HUDEP-2 (cell line): ENCODE data around the gene U2AF2.
A peak's percentile ranks its signal among the peaks of the same experiment; 100 is the strongest.

ENCODE experiments used
- DNase-seq, 76 experiments: peaks; one replicate each; lab custom pipeline; 2025; ENCODE audit not compliant: unreplicated experiment in 76 of 76; lab: John Stamatoyannopoulos, UW

U2AF2 gene

DNA sequence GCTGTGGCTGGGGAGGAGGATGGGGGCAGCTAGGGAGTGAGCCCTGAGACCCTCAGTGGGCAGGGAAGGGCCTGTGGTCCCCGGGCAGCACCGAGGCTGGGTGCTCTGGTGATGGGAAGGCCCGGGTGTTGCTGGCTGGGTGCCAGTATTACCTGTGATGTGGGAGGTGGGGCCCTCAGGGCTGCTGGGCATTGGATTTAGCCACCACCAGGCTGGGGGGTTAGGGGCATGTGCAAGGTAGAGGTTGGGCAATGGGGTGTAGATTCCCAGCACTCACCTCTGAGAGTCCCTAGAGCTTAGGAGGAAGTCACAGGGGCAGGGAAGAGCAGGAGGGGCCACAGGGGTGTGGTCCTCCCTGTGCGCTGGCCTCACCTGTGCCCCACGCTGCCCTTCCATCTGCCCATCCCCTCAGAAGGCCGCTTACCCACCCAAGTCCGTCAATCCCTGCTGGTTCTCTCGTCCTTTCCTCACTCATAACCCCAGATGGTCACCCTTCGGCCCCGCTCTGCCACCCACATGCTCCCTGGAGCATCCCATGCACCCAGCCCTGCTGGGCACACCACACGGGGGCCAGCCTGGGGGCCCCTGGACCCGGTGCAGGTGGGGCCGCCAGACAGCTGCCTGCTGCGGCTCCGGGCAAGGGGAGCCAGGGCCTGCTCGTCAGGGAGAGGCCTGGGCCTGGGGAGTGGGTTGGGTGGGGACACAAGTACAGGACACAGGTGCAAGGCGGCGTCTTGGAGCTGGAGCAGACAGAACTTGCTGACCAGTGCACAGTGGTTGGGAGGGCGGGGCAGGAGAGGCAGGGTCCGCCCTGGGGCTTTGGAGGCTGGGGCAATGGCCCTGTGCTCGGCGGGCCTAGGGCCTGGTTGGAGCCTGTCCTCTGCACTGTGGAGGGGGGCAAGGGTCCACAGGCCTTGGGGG is 32.7 kb downstream of the U2AF2 start:
- no peak for DNase-seq

DNA sequence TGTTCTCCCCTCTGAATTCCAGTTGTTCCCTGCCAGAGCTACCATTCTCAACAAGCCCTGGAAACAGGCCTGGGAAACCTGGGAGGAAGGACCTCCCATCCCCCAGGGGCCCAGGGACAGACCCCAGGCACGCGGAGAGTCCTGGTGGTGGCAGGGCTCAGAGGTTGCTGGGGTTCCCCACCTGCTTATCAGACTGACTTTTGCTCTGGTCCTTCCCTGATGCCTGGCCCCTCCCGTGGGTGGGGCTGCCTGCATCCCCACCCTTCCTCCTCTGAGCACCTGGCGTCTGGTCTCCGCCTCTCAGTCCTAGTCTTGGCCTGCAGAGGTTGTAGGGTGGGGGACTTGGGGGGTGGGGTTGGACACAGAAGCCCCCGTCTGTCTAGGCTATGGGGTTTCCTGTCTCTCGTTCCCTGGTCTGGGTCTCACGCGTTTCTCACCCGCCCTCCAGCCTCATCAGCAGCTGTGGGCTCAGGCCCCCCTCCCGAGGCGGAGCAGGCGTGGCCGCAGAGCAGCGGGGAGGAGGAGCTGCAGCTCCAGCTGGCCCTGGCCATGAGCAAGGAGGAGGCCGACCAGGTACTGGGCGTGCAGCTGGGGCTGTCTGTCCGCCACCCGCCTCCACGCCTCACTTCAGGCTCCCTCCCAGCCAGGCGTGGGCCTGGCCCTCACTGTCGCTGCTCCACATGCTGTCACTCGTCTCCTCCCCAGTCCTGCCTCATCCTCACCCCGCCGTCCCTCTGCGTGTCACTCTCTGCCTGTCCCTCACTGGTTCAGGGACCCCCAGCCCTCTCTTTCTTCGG is 33.8 kb downstream of the U2AF2 start:
- DNase-seq: peak in 19 of 76 experiments; percentile 8 to 59 (median 30)

DNA sequence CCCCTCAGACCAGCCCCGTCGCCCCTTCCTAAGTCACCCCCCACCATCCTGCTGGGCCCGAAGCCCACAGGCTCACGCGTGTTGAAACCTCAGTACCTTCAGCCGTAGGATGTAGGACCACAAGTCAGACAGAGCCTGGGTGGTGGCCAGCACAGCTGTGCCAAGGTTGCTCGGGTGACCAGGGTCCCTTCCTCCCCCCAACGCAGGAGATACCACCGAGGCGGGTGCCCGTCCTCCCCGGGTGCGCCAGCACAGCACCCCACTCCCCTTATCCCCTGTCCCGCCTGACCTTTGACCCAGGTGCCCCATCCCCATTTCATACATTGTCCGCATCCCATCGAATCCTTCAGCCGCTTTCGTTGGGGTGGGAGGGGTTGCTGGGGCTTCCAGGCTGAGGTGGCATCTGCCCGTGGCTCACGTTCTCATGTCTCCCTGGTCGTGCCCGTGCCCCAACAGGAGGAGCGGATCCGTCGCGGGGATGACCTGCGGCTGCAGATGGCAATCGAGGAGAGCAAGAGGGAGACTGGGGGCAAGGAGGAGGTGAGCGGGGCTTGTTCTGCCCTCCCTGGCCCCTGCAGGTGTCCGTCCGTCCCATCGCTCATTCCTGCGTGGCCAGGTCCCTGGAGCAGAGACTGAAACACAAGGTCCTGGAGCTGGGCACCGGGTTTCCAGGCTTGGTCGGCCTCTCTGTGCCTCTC is 34.7 kb downstream of the U2AF2 start:
- no peak for DNase-seq

DNA sequence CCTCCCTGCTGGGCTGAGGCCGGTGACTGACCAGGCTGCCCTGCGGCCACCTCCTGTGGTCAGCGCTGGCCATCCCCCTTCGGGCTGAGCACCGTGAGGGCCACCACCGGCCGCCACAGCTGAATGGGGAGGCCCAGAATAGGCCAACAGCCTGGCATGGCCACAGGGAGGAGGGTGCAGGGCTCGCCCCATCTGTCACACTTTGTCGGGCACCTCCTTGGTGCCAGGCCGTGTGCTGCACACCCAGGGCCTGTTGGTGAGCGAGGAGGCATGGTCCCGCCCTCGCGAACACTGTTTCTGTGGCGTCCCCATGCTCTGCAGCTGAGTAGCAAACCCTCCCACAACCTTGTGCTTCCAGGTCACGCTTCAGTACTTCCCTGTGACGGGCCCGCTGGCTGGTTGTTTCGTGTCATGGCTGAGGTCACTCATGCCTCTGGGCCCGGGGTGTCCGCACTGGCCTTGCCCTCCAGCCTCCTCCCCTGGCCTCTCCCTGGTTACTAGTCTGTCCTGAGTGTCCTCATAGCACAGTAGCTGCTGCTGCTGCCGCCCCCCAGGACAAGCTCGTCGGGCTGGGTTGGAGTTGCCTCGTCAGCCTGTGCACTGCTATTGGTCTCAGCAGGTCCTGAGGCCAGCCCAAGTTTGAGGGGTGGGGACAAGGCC is 35.4 kb downstream of the U2AF2 start:
- DNase-seq: no peak

DNA sequence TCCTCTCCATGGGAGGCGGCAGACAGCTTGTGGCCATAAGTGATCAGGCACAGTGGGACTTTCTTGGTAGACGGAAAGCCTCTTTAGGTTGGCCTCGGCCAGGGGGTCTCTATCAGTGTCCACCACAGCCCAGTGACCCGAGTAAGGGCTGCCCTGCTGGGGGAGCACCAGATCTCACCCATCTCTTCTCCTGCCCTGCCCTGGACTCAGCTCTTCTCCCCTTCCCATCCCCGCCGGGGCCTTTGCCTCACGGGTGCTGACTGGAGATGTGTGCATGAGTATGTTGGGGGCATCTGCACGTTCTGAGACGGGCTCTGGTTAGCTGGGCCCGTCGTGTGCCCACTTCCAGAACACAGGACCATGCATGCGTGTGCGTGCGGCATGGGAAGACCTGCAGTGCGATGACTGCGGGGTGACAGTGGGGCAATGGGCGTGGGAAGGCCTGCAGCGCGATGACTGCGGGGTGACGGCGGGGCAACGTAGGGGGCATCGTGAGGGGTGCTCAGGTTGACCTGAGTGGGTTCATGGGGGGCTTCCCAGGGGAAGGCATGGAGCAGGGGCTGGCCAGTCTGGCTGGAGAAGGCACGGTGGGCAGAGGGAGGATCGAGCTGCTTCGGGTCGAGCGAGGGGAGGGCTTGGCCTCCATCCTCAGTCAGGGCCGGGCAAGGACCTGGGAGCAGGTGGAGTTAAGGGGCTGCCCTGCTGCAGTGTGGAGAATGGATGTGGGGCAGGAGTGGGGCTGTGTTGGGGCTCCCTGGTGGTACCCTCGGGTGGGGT is 36.1 kb downstream of the U2AF2 start:
- DNase-seq: no peak

DNA sequence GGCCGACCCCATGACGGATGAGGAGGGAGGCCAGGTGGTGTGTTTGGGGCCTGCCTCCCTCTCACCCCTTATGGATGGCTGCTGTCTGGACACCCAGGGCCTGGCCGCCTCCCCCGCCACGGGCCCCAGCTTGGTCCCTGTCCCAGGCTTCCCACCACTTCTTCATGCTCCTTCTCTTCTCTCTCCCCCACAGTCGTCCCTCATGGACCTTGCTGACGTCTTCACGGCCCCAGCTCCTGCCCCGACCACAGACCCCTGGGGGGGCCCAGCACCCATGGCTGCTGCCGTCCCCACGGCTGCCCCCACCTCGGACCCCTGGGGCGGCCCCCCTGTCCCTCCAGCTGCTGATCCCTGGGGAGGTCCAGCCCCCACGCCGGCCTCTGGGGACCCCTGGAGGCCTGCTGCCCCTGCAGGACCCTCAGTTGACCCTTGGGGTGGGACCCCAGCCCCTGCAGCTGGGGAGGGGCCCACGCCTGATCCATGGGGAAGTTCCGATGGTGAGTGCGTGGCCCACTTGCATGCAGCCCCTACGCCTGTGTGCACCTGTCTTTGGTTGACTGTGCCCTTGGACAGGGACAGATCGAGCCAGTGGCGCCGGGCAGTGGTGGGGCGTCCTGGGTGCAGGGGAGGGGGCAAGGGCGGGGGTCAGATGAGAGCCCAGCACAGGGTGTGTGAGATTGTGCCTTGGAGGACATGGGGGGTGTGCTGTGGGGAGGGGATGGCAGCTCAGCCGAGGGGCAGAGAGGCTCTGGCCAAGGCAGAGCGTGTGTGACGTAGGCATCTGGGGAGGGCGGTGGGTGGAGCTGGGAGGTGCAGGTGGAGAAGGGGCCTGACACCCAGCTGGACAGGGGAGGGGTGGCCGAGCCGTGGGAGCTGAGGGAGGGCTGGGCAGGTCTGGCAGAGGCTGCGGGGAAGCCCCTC is 37.0 kb downstream of the U2AF2 start:
- DNase-seq: no peak

DNA sequence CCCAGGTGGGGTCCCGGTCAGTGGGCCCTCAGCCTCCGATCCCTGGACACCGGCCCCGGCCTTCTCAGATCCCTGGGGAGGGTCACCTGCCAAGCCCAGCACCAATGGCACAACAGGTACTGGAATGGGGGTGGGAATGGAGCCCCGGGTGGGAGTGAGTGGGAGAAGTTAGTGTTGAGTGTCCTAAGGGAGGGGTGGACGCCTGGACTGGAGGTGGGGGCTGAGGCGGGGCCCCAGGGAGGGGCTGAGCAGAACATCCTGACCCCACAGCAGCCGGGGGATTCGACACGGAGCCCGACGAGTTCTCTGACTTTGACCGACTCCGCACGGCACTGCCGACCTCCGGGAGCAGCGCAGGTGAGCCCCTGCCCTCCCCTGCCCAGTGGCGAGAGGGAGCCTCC is 37.8 kb downstream of the U2AF2 start:
- no peak for DNase-seq

DNA sequence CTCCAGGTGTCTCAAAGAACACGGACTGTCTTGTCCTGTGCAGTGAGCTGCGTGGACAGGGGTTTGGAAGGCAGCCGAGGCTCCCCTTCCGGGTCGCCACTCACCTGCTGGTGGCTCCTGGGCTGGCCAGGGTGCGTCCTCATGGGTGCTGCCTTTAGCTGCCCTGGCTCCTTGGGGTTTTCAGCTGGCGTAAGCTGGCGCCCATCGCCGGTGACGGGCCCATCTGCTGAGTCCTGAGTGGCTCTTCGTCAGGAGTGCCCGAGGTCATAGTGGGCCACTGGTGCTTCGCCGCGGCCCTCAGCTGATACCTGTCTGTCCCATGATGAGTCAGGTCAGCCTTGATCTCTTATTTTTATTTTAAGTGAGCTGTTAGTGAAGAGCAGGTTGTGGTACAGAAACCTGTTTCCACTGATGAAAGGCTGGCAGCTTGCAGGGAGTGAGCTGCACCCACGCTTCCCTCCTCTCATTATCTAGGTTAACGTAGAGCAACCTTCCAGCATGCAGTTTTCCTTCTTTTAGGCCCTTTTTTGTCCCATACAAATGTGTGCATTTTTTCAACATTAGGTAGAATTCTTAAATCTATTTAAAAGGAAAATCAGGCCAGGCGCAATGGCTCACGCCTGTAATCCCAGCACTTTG is 38.6 kb downstream of the U2AF2 start:
- DNase-seq: no peak

DNA sequence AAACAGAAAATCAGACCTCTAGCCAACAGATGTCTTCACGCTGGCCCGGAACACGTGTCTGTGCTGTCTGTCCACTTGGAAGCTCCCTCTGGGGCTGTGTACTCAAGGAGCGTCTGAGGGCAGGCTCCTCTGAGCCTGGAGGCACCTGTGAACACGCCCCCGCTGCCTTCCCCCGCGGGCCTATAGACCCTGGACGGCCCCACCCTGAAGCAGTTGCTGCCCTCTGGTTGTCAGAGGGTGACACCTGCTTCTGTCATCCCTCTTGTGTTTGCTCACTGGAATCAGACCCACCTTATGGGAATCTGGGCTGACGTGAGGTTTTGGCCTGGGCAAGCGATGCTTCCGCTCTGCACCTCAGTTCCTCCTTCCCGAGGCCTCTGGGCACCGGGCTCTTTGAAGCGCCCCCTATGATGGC is 39.4 kb downstream of the U2AF2 start:
- DNase-seq: no peak

DNA sequence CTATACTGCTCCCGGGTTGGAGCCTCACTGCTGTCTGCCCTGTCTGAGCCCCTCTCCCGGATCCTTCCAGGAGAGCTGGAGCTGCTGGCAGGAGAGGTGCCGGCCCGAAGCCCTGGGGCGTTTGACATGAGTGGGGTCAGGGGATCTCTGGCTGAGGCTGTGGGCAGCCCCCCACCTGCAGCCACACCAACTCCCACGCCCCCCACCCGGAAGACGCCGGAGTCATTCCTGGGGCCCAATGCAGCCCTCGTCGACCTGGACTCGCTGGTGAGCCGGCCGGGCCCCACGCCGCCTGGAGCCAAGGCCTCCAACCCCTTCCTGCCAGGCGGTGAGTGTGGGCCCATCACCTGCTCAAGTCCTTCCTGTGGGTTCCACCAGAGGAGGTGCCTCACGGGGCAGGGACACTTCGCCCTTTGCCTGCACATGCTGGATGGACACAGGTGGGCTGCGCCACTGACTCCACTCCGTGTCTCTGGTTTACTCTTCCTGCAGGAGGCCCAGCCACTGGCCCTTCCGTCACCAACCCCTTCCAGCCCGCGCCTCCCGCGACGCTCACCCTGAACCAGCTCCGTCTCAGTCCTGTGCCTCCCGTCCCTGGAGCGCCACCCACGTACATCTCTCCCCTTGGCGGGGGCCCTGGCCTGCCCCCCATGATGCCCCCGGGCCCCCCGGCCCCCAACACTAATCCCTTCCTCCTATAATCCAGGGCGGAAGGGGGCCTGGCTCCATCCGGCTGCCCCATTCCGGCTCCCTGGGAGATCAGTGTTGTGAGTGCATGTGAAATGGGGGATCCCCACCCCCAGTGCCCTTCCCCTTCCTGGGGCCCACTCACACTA is 40.0 kb downstream of the U2AF2 start:
- no peak for DNase-seq

DNA sequence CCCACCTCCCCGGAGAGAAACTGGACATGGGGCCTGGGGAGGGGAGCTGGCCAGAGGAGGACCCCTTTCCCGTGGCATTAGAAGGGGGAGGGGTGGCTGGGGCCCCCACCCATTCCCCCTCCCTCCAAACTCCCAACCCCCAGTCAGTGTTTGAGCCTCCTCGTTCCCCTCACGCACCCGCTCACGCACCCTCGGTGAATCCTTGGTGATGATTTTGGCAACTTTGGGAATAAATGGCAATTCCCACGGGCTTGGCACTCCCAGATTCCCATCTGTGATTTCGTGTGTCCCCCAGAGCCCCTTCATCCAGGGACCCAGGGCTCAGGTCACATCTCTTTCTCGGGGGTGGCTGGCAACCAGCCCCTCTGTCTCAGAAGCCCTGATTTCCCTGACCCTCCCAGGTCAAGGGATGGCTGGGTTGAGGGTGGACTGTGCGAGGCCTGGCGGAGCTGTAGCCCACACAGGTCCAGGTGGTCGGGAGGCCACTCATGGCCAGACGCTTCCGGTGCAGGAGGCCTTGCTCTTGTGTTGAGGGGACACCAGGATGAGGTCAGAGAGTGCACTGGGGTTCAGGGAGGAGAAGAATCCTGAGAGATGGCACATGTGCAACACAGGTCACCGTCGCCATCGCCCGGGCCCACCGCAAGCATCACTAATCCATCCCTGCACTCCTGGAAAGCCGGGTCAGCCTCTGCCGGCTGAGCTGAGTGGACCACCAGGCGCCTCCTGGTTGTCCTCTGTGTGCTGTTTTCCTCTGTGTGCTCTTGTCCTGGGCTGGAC is 40.9 kb downstream of the U2AF2 start:
- DNase-seq: no peak

DNA sequence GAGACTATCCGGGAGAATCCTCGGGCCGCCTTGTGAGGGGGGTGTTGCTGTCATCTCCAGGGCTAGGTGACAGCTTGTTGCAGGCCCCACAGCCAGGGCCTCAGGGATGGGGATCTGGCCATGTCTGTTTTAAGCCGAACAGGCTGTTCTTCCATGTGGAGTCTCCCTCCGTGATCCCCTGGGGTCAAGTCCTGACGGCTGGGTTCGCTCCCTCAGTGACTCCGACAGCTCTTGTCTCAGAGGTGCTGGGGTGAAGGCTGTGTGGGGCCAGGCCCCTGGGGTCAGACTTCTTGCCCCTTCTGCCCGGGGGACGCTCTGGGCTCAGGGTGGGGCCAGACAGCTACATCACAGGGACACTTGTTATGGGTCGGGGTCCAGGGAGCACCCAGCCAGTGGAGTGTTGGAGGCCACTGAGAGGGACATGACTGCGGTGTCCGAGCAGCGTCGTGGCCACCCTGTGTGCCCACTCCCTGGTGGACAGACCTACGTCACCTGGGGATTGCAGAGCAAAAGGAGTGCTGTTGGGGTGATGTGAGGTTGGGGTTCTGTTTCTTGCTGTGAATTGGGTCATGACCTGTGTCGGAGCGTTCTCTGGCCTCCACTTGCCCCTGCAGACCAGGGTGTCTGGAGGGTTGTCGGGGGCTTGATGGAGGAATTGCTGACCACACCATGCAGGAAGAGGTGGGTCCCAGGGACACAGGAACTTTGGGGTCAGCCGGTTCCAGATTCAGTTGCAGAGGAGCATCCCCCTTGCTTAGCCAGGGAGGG is 41.6 kb downstream of the U2AF2 start:
- DNase-seq: no peak

DNA sequence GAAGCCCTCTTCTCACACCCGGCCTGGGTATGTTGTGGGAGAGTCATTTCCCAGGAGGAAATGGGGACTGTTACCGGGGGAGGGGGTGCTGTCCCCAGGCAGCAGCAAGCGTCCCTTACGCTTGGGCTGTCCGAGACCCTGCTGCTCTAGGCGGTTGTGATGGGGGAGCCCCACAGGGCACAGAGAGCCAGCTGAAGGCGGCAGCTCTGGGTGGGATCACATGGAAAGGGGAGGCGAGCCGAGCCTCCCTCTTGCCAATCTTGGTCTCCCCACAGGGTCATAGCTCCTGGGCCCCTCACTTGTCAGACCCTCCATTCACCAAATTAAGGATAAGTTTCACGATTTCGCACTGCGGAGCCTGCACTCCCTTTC is 42.2 kb downstream of the U2AF2 start:
- no peak for DNase-seq

DNA sequence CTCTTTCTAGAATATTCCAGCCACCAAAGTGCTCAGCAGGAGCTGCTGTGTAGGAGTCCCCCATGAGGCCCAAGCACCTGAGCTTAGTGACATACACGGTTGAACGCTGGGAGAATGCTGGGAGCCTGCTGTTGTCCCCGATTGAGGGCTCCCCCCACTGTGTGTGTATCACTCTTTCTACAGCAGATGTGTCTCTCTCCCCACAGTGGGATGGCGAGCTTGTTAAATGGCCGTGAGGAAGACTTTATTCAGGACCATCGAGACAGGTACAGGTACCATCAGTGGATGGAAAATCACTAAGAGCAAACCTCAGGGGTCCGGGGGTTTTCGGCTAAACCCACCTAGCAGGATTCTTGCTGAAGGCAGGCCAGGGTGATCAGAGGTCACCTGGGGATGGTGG is 42.9 kb downstream of the U2AF2 start:
- no peak for DNase-seq

DNA sequence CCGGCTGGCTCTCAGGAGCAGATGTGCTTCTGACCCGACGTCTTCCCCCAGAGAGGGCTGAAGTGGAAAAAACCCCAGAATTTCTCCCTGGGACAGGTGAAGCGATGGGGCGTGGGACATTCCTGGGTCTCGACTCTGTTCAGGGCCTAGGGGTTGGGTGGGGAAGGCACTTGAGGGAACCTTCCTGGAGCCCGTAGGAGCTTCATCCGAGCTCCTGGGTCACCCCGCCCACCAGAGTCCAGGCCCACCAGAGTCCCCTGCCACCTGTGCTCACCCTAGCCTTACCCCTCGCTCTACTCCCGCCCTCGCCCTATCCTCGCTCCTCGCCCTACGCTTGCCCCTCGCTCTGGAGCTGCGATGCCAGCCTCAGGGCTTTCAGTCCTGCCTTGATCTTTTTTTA is 43.4 kb downstream of the U2AF2 start:
- DNase-seq: no peak

DNA sequence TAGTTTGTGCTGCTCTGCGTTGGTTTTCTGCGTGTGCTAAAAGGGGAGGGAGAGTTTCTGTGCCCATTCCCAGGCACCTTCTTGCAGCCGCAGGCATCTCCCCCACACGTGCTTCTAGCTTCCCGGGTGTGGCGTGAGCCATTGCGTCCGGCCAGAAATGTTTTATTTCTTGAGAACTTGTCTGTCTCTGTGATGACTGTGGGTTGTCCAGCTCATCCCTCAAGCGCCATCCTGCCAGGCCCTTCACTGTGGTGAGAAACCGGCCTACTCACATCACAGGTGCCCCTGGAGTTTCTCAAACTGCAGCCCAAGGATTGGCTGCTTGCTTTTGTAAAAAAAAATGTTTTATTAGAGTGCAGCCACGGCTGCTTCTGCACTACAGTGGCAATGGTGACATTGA is 44.4 kb downstream of the U2AF2 start:
- no peak for DNase-seq
